ENCODE data around the gene GINS1.

Gene GINS1

GRCh38 chr20:25496165-25496967 lies 88.9 kb downstream of the GINS1 start:
- DNase-seq: no peak

GRCh38 chr20:25496968-25497401 lies 89.5 kb downstream of the GINS1 start:
- no peak for DNase-seq

- no peak for DNase-seq
Measured at GRCh38 chr20:25497586-25498279, 90.3 kb downstream of the GINS1 start.
